Prostate gland (tissue), 2 donors: Measurements from ENCODE around the gene SLC23A1. TPM values are rescaled to one million over a fixed set of nuclear protein-coding genes. Genes with fewer than 3 reads are reported as not detected.

Source experiments
- DNase-seq: peaks from one replicate; pipeline ENCODE4 v3.0.0-alpha.2; 2019; ENCODE audit warnings: low spot score
- H3K27ac ChIP-seq, 2 donors: fragments of 200-600 bp; sonication (generic); 2 replicates each; pipeline ENCODE4 v1.5.1; 2017 to 2019
- H3K27me3 ChIP-seq: fragments of 200-600 bp; sonication (generic); replicated peaks from 2 replicates; pipeline ENCODE4 v1.5.1; 2019; ENCODE audit not compliant: insufficient read depth
- H3K36me3 ChIP-seq, 2 donors: fragments of 200-600 bp; sonication (generic); 1 replicate in 1 of 2; 2 replicates in 1 of 2; pipeline versions ENCODE4 v1.5.1 to v1.8.1; 2017 to 2019
- H3K4me1 ChIP-seq: fragments of 200-600 bp; sonication (generic); replicated peaks from 2 replicates; pipeline ENCODE4 v1.5.1; 2019
- H3K4me3 ChIP-seq, 2 donors: fragments of 200-600 bp; sonication (generic); 2 replicates each; pipeline ENCODE4 v1.5.1; 2017 to 2019
- H3K9me3 ChIP-seq: fragments of 200-600 bp; sonication (generic); 2 replicates; pipeline ENCODE4 v1.5.1; 2017
- CTCF ChIP-seq, 4 experiments: fragments of 200-600 bp in 2 of 4; fragments of 450-650 bp in 2 of 4; sonication (generic) in 2 of 4; IDR thresholded peaks; 1 replicate in 3 of 4; 2 replicates in 1 of 4; pipeline ENCODE4 v1.5.1; 2016 to 2019; ENCODE audit warnings: antibody characterized with exemption in 4 of 4, mild to moderate bottlenecking in 2 of 4, moderate library complexity in 2 of 4
- POLR2A ChIP-seq: fragments of 450-650 bp; IDR thresholded peaks from one replicate; pipeline ENCODE4 v1.6.1; 2016; ENCODE audit warnings: antibody characterized with exemption, mild to moderate bottlenecking
- POLR2AphosphoS5 ChIP-seq: sonication (generic); formaldehyde crosslinking; IDR thresholded peaks from one replicate; pipeline ENCODE4 v1.6.1; 2017; ENCODE audit warnings: antibody characterized with exemption
- WGBS: methylation state at CpG from one replicate; pipeline ENCODE4 v1.1.5; 2018; 5-methylcytosine and 5-hydroxymethylcytosine counted together
- intact Hi-C: fragments of 100-400 bp; cut with DNase I; formaldehyde crosslinking; loops from one replicate; pipeline ENCODE4 v1.14.2; 2022
- total RNA-seq, 2 donors: library from RNA; depleted of rRNA; stranded (reverse); fragments of >200 nt; gene quantifications; one replicate each; pipeline ENCODE4 v1.1.0, GENCODE V29; 2016

The SLC23A1 gene
- total RNA-seq, 2 donors from 2014 or later = 11.5 to 26.3 TPM

GRCh38 chr5:139382807-139383206 is 290 bp downstream of the SLC23A1 start:
- peaks cover 16% of the 10 kb centered on the region for H3K4me1 ChIP-seq
- DNase-seq = no peak
- WGBS = 56% methylated on average over 3 of the region's 3 CpGs
- no peaks in the 10 kb centered on the region for H3K27me3 ChIP-seq
- intact Hi-C loops = no loop called here
- no peaks in the 10 kb centered on the region for H3K9me3 ChIP-seq
- no peaks in the 10 kb centered on the region for H3K36me3 ChIP-seq
- H3K27ac ChIP-seq = no peak overlapping the region
- no peak overlapping the region for H3K4me3 ChIP-seq
- TF ChIP-seq CTCF (IDR thresholded peaks at IDR 0.05) (no peak), POLR2AphosphoS5 (no peak), POLR2A (no peak)

GRCh38 chr5:139381837-139382761 is 998 bp downstream of the SLC23A1 start:
- no peaks in the 10 kb centered on the region for H3K9me3 ChIP-seq
- no peaks in the 10 kb centered on the region for H3K27me3 ChIP-seq
- H3K36me3 ChIP-seq = no peaks in the 10 kb centered on the region
- no peak for DNase-seq
- H3K4me1 ChIP-seq = peaks cover 13% of the 10 kb centered on the region
- intact Hi-C loops = no loop called here
- WGBS = 85% methylated on average over 28 of the region's 28 CpGs
- TF ChIP-seq POLR2A (no peak), CTCF (IDR thresholded peaks at IDR 0.05) (no peak), POLR2AphosphoS5 (no peak)
- no peak overlapping the region for H3K4me3 ChIP-seq
- no peak overlapping the region for H3K27ac ChIP-seq

GRCh38 chr5:139379626-139380449 is 3.3 kb downstream of the SLC23A1 start:
- intact Hi-C loops = no loop called here

GRCh38 chr5:139378941-139379361 is 4.1 kb downstream of the SLC23A1 start:
- Histone ChIP-seq H3K27me3 (no peaks in the 10 kb centered on the region), H3K36me3 (no peaks in the 10 kb centered on the region), H3K4me3 (no peak overlapping the region), H3K27ac (no peak overlapping the region), H3K4me1 (peaks cover 8% of the 10 kb centered on the region), H3K9me3 (no peaks in the 10 kb centered on the region)
- TF ChIP-seq POLR2A (no peak), CTCF (IDR thresholded peaks at IDR 0.05) (no peak), POLR2AphosphoS5 (no peak)
- 79% methylated on average over 13 of the region's 13 CpGs for WGBS
- intact Hi-C loops = no loop called here
- no peak for DNase-seq

More at GRCh38 chr5:139379626-139380449, 3.3 kb downstream of the SLC23A1 start:
- WGBS = 88% methylated on average over 14 of the region's 15 CpGs
- DNase-seq = no peak
- TF ChIP-seq POLR2AphosphoS5 (no peak), CTCF (IDR thresholded peaks at IDR 0.05) (no peak), POLR2A (no peak)
- Histone ChIP-seq H3K27me3 (no peaks in the 10 kb centered on the region), H3K4me3 (no peak overlapping the region), H3K4me1 (peaks cover 10% of the 10 kb centered on the region), H3K36me3 (no peaks in the 10 kb centered on the region), H3K27ac (no peak overlapping the region), H3K9me3 (no peaks in the 10 kb centered on the region)
